Transverse colon (tissue), 3 donors: Measurements from ENCODE around the gene C16orf89.
"Not testable (repeated sequence)": the region's sequence is repeated elsewhere in the genome, so short reads cannot be mapped to it uniquely, and the experiment has no call there.

Experiments
- EP300 ChIP-seq: sonication (generic); formaldehyde crosslinking; IDR thresholded peaks from one replicate; pipeline ENCODE4 v1.6.1; 2017; ENCODE audit warnings: antibody characterized with exemption, low read depth
- POLR2A ChIP-seq: fragments of 450-650 bp; IDR thresholded peaks from one replicate; pipeline ENCODE4 v1.6.1; 2016; ENCODE audit warnings: antibody characterized with exemption, mild to moderate bottlenecking, moderate library complexity
- TF ChIP-seq, protein P1 (sequence below), 5 experiments: fragments of 200-600 bp in 3 of 5; fragments of 450-650 bp in 2 of 5; sonication (generic) in 3 of 5; IDR thresholded peaks; 1 replicate in 2 of 5; 2 replicates in 3 of 5; pipeline ENCODE4 v1.5.1; 2016 to 2017; ENCODE audit warnings: antibody characterized with exemption in 5 of 5, inconsistent platforms in 3 of 5, mild to moderate bottlenecking in 2 of 5, moderate library complexity in 1 of 5

DNA sequence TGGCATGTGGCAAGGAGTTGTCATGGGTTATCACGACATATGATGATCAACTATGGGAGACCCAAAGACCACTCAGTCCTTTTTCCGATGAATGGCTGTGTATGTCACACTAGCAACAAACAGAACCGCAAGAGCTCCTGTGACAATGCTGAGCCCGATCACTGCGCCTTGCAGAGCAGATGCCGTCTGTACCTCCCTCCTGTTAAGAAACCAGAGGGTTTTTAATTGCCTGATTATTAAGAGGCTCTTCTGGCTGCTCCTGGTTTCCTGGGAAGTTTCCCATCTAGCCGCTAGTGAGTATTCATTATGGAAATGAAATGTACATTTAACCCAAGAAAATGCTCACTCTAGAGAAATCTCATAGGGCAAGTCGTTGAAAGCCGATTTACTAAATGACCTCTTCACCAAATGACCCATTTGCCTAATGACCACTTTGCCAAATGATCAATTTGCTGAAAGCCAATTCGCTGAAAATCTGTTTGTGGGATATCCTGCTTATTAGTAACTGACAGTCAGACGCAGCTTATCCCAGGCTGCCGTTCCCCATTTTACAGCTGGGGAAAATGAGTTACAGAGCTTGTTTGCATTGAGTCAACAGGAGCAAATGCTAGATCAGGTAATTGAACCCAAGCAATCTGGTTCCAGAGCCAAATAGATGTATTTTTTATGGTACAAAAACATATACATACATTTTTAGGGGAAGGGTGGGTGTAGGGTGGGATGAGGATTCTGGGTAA, 37.7 kb upstream of the C16orf89 start:
- TF ChIP-seq, protein P1, sequence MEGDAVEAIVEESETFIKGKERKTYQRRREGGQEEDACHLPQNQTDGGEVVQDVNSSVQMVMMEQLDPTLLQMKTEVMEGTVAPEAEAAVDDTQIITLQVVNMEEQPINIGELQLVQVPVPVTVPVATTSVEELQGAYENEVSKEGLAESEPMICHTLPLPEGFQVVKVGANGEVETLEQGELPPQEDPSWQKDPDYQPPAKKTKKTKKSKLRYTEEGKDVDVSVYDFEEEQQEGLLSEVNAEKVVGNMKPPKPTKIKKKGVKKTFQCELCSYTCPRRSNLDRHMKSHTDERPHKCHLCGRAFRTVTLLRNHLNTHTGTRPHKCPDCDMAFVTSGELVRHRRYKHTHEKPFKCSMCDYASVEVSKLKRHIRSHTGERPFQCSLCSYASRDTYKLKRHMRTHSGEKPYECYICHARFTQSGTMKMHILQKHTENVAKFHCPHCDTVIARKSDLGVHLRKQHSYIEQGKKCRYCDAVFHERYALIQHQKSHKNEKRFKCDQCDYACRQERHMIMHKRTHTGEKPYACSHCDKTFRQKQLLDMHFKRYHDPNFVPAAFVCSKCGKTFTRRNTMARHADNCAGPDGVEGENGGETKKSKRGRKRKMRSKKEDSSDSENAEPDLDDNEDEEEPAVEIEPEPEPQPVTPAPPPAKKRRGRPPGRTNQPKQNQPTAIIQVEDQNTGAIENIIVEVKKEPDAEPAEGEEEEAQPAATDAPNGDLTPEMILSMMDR (IDR thresholded peaks at IDR 0.05) = not testable (repeated sequence)
- TF ChIP-seq EP300, POLR2A: not testable (repeated sequence)
